Stomach (tissue), 9 donors: ENCODE measurements around the gene PLCL2. TPM values are rescaled to one million over a fixed set of nuclear protein-coding genes. Genes with fewer than 3 reads are reported as not detected.
A peak's percentile ranks its signal among the peaks of the same experiment; 100 is the strongest.

Experiments
- DNase-seq, 2 donors: peaks; one replicate each; pipeline versions ENCODE4 v3.0.0 to v3.0.0-alpha.2; 2013 to 2019
- H3K27ac ChIP-seq, 5 donors: fragments of 200-600 bp in 4 of 5; sonication (generic) in 4 of 5; one replicate each; pipeline ENCODE4 v1.5.1; 2013 to 2019; ENCODE audit warnings: mild to moderate bottlenecking in 1 of 5, moderate library complexity in 1 of 5
- H3K27me3 ChIP-seq, 3 donors: fragments of 200-600 bp; sonication (generic); one replicate each; pipeline ENCODE4 v1.5.1; 2017 to 2019; ENCODE audit warnings: mixed run types in 1 of 3
- H3K36me3 ChIP-seq, 4 donors: fragments of 200-600 bp; sonication (generic); 1 replicate in 3 of 4; 2 replicates in 1 of 4; pipeline ENCODE4 v1.5.1; 2016 to 2019
- H3K4me1 ChIP-seq, 4 donors: fragments of 200-600 bp; sonication (generic); one replicate each; pipeline ENCODE4 v1.5.1; 2016 to 2019
- H3K4me3 ChIP-seq, 4 donors: fragments of 200-600 bp; sonication (generic) in 3 of 4; one replicate each; pipeline ENCODE4 v1.5.1; 2016 to 2019; ENCODE audit warnings: mild to moderate bottlenecking in 1 of 4
- H3K9me3 ChIP-seq, 4 donors: fragments of 200-600 bp; sonication (generic); one replicate each; pipeline ENCODE4 v1.5.1; 2016 to 2019
- EP300 ChIP-seq: sonication (generic); formaldehyde crosslinking; IDR thresholded peaks from one replicate; pipeline ENCODE4 v1.6.1; 2017; ENCODE audit warnings: antibody characterized with exemption
- POLR2A ChIP-seq, 4 donors: fragments of 450-650 bp; IDR thresholded peaks; one replicate each; pipeline ENCODE4 v1.6.1; 2016; ENCODE audit warnings: antibody characterized with exemption in 4 of 4, control low read depth in 2 of 4, mild to moderate bottlenecking in 1 of 4, moderate library complexity in 1 of 4
- POLR2AphosphoS5 ChIP-seq, 3 donors: sonication (generic); formaldehyde crosslinking; IDR thresholded peaks; one replicate each; pipeline ENCODE4 v1.6.1; 2016; ENCODE audit warnings: antibody characterized with exemption in 3 of 3
- WGBS, 5 donors: extraction: QIAGEN DNeasy Blood & Tissue Kit in 3 of 5; methylation state at CpG; one replicate each; pipeline versions ENCODE4 v1.1.5 to v1.1.7; 2013 to 2018; 5-methylcytosine and 5-hydroxymethylcytosine counted together
- intact Hi-C: fragments of 100-400 bp; cut with DNase I; formaldehyde crosslinking; loops from one replicate; pipeline ENCODE4 v1.15.1; 2023; ENCODE audit warnings: low total_unique reads
- polyA plus RNA-seq, 3 donors: library from polyadenylated mRNA; stranded (reverse); fragments of 200-250 nt; gene quantifications; one replicate each; pipeline ENCODE4 v1.2.3, GENCODE V29; 2013
- total RNA-seq, 5 donors: library from RNA; depleted of rRNA; stranded (reverse); fragments of >200 nt; gene quantifications; one replicate each; pipeline versions ENCODE4 v1.1.0 to v1.2.3, GENCODE V29; 2014 to 2016
- TF ChIP-seq, protein P1 (sequence below), 7 experiments: fragments of 450-650 bp in 4 of 7; fragments of 200-600 bp in 3 of 7; sonication (generic) in 3 of 7; IDR thresholded peaks; one replicate each; pipeline ENCODE4 v1.5.1; 2016 to 2019; ENCODE audit warnings: antibody characterized with exemption in 7 of 7, control low read depth in 2 of 7, mild to moderate bottlenecking in 1 of 7
- donor health status: healthy with polysubstance abuse.
- donor health status: Bipolar disorder and iron deficiency.
- donor health status: healthy.

Gene PLCL2
- total and polyA plus RNA-seq, 8 donors: 1.0 to 34.9 (median 5.7) TPM

DNA sequence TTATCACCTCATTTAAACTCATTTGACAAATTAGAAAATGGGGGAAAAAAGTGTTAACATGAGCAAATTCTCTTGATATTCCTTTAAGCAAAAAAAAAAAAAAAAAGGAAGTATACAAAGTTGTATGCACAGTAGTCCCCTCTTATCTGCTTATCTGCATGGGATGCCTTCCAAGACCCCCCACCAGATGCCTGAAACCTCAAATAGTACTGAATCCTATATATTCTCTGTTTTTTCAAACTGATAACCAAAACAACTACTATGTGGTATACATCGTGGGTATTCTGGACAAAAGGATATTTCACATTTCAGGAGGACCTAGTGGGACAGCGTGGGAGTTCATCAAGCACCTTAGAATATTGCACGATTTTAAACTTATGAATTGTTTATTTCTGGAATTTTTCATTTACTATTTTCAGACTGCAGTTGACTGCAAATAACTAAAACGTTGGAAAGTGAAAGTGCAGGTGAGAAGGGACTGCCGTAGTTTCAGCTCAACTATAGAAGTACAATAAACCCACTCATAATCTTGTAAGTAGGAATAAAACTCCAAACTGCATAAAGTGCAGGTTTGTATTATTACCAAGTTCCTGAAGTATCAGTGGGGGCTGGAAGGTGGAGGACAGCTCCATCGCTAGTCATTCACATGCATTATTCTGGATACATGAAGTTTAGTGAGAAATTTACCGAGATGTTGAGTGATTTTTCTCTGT, 43.6 kb upstream of the PLCL2 start:
- H3K36me3 ChIP-seq: no peaks in the 10 kb centered on the region
- H3K4me3 ChIP-seq: peak overlapping the region in 3 of 4 donors; percentile 11 to 14 (median 13)
- H3K4me1 ChIP-seq: peaks cover 12 to 43% (median 30%) of the 10 kb centered on the region in 4 donors
- no peaks in the 10 kb centered on the region for H3K9me3 ChIP-seq
- 37 to 61% (median 46%) methylated on average over 7 of the region's 7 CpGs for WGBS, 5 donors
- DNase-seq: no peak
- TF ChIP-seq, protein P1, sequence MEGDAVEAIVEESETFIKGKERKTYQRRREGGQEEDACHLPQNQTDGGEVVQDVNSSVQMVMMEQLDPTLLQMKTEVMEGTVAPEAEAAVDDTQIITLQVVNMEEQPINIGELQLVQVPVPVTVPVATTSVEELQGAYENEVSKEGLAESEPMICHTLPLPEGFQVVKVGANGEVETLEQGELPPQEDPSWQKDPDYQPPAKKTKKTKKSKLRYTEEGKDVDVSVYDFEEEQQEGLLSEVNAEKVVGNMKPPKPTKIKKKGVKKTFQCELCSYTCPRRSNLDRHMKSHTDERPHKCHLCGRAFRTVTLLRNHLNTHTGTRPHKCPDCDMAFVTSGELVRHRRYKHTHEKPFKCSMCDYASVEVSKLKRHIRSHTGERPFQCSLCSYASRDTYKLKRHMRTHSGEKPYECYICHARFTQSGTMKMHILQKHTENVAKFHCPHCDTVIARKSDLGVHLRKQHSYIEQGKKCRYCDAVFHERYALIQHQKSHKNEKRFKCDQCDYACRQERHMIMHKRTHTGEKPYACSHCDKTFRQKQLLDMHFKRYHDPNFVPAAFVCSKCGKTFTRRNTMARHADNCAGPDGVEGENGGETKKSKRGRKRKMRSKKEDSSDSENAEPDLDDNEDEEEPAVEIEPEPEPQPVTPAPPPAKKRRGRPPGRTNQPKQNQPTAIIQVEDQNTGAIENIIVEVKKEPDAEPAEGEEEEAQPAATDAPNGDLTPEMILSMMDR (IDR thresholded peaks at IDR 0.05): no peak
- TF ChIP-seq POLR2AphosphoS5 (IDR thresholded peaks at IDR 0.05): no peak
- TF ChIP-seq POLR2A (IDR thresholded peaks at IDR 0.05): no peak
- no peak for TF ChIP-seq EP300
- H3K27ac ChIP-seq: peak overlapping the region in 2 of 5 donors; percentile 68 to 86
- no peaks in the 10 kb centered on the region for H3K27me3 ChIP-seq
- intact Hi-C loops: no loop called here

DNA sequence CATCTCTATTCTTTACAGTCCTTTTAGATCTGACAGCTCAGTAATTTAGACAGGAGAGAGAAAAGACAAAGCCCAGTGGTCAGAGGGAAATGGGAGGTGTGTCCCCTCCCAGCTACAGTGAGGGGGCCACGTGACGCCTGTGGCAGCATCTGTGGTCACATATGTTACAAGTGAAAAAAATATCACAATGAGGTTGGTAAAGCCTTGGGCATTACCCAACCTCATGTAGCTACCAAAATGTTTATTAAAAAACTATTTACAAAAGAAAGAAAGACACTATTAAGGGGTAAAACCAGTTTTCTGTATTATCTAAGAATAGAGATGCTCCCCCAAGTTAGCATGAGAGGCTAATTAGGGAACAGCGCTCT, 42.9 kb upstream of the PLCL2 start:
- H3K9me3 ChIP-seq: no peaks in the 10 kb centered on the region
- TF ChIP-seq, protein P1 (IDR thresholded peaks at IDR 0.05): no peak
- no peak for TF ChIP-seq EP300
- H3K36me3 ChIP-seq: no peaks in the 10 kb centered on the region
- intact Hi-C loops: no loop called here
- H3K4me1 ChIP-seq: peaks cover 12 to 43% (median 29%) of the 10 kb centered on the region in 4 donors
- peak overlapping the region in 1 of 4 donors; percentile 13 for H3K4me3 ChIP-seq
- H3K27ac ChIP-seq: peak overlapping the region; percentile 56 to 86 (median 65)
- 48 to 76% (median 56%) methylated on average over 3 of the region's 3 CpGs for WGBS, 5 donors
- no peaks in the 10 kb centered on the region for H3K27me3 ChIP-seq
- peak; percentile 26 to 43 for DNase-seq

DNA sequence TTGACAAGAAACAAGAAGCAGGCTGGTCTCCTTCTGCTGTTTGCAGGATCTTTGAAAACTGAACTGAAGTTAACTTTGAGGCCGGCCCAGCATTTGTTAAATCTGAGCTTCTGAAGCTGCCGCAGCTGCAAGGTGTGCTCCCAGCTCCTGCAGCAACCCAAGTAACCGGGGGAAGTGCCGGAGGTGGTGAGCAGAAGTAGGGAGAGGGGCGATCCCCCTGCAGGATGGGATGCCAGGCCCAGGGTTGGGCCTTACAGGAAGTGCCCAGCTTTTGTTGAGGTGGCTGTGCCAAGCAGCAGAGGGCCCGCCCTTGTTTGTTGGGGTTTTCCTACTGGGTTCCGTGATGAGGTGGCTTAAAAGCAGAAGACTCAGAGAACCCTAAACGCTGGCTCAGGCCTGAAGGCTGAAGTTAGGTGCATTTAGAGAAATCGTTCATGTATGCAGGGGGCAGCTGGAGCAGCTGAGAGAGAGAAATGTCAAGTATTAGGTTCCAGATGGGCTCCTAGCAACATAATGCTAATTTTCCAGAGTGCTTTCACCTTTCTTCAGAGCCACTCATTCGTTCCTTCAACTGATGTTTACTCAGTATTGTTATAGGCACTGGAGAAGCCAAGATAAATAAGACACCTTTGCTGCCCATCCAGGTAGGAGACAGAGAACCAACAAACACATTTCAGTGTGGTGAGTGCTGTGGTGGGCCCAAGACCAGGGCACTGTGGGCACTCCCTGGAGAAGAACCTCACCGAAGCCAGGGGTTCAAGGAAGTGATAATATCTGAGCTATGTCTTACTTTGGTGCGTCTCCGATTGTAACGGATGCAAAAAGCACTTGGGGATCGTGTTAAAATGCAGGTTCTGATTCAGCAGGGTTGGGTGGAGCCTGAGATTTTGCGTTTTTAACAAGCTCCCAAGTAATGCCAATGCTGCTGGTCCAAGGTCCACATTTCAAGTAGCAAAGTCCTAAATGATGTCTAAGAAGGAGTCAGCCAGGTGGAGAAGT, 42.2 kb upstream of the PLCL2 start:
- Histone ChIP-seq H3K4me3 (no peak overlapping the region), H3K4me1 (peaks cover 12 to 37% (median 25%) of the 10 kb centered on the region in 4 donors), H3K9me3 (no peaks in the 10 kb centered on the region), H3K36me3 (no peaks in the 10 kb centered on the region), H3K27ac (peak overlapping the region; percentile 56 to 86 (median 65)), H3K27me3 (no peaks in the 10 kb centered on the region)
- DNase-seq: peak; percentile 64 to 67
- TF ChIP-seq POLR2AphosphoS5 (IDR thresholded peaks at IDR 0.05) (peak in 1 of 3 donors; percentile 17), POLR2A (IDR thresholded peaks at IDR 0.05) (no peak)
- intact Hi-C loops: no loop called here
- WGBS, 5 donors: 39 to 57% (median 49%) methylated on average over 16 of the region's 16 CpGs

DNA sequence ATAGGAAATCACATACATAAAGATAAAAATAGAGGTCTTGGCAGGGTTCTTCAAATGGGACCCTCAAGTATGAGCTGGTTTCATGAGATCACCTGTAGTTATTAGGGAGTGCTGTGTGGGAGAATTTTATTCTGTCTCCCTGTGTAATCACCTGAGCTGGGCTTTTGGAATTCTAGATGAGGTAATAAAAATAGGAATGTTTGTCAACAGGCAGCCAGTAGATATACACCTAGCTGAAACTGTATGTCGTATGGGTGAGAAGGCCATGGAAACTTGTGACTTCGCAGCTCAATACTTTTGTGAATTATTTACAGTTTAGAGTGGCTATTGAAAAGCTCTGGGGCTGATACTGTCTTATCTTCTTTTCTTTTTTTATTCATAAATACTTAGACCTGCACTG, 40.5 kb upstream of the PLCL2 start:
- TF ChIP-seq, protein P1 (IDR thresholded peaks at IDR 0.05): no peak
- TF ChIP-seq POLR2AphosphoS5 (IDR thresholded peaks at IDR 0.05): no peak
- TF ChIP-seq EP300: no peak
- TF ChIP-seq POLR2A (IDR thresholded peaks at IDR 0.05): no peak
- Histone ChIP-seq H3K9me3 (no peaks in the 10 kb centered on the region), H3K27ac (no peak overlapping the region), H3K27me3 (no peaks in the 10 kb centered on the region), H3K4me1 (peaks cover 12 to 42% (median 22%) of the 10 kb centered on the region in 4 donors), H3K36me3 (no peaks in the 10 kb centered on the region), H3K4me3 (no peak overlapping the region)
- intact Hi-C loops: no loop called here
- DNase-seq: no peak
- WGBS, 5 donors: 90 to 100% (median 92%) methylated on average over 2 of the region's 2 CpGs
